HepG2 (cell line): ENCODE data around the gene STRADA. TPM values are rescaled to one million over a fixed set of nuclear protein-coding genes. Genes with fewer than 3 reads are reported as not detected.
A peak's percentile ranks its signal among the peaks of the same experiment; 100 is the strongest.

Experiments used
- ATF5 ChIP-seq: sonication (generic); formaldehyde crosslinking; IDR thresholded peaks from 2 replicates; pipeline ENCODE4 v1.4.0; 2020; ENCODE audit warnings: mild to moderate bottlenecking, low read depth, missing genetic modification reagents
- FOXO4 ChIP-seq: sonication (generic); formaldehyde crosslinking; conservative IDR thresholded peaks from 2 replicates; pipeline ENCODE4 v1.8.1; 2023; ENCODE audit warnings: missing genetic modification reagents
- GTF3A ChIP-seq: sonication (generic); formaldehyde crosslinking; conservative IDR thresholded peaks from 2 replicates; pipeline ENCODE4 v1.4.0; 2020; ENCODE audit warnings: mild to moderate bottlenecking, missing genetic modification reagents
- IKZF4 ChIP-seq: sonication (generic); formaldehyde crosslinking; IDR thresholded peaks from 2 replicates; pipeline ENCODE4 v1.5.1; 2020; ENCODE audit warnings: borderline replicate concordance, mild to moderate bottlenecking, low read depth, missing genetic modification reagents; ENCODE audit errors: not compliant biosample characterization
- MEIS2 ChIP-seq: sonication (generic); formaldehyde crosslinking; IDR thresholded peaks from 2 replicates; pipeline ENCODE4 v1.9.0; 2021; ENCODE audit warnings: mild to moderate bottlenecking, missing genetic modification reagents
- NFE2L1 ChIP-seq: sonication (generic); formaldehyde crosslinking; IDR thresholded peaks from 2 replicates; pipeline ENCODE4 v1.4.0; 2020; ENCODE audit warnings: missing genetic modification reagents, mild to moderate bottlenecking, borderline replicate concordance
- POLR2G ChIP-seq: fragments of 200-400 bp; formaldehyde crosslinking; IDR thresholded peaks from 2 replicates; pipeline ENCODE4 v1.6.1; 2018; ENCODE audit warnings: mild to moderate bottlenecking, low read depth, low read length, moderate library complexity
- TFDP2 ChIP-seq: sonication (generic); formaldehyde crosslinking; IDR thresholded peaks from 2 replicates; pipeline ENCODE4 v1.4.0; 2020; ENCODE audit warnings: missing genetic modification reagents
- ZMYM4 ChIP-seq: sonication (generic); formaldehyde crosslinking; IDR thresholded peaks from 2 replicates; pipeline ENCODE4 v1.8.1; 2023; ENCODE audit warnings: mild to moderate bottlenecking, missing genetic modification reagents
- ZNF512 ChIP-seq: sonication (generic); formaldehyde crosslinking; IDR thresholded peaks from 2 replicates; pipeline ENCODE4 v1.4.0; 2020; ENCODE audit warnings: mild to moderate bottlenecking, missing genetic modification reagents
- ZNF598 ChIP-seq: sonication (generic); formaldehyde crosslinking; IDR thresholded peaks from 2 replicates; pipeline ENCODE4 v1.5.1; 2020; ENCODE audit warnings: mild to moderate bottlenecking, missing genetic modification reagents, borderline replicate concordance
- ZNF768 ChIP-seq: sonication (generic); formaldehyde crosslinking; IDR thresholded peaks from 2 replicates; pipeline ENCODE4 v1.4.0; 2020; ENCODE audit warnings: missing genetic modification reagents
- ZNF782 ChIP-seq: sonication (generic); formaldehyde crosslinking; IDR thresholded peaks from 2 replicates; pipeline ENCODE4 v1.4.0; 2020; ENCODE audit warnings: missing genetic modification reagents, mild to moderate bottlenecking, borderline replicate concordance
- ZNF883 ChIP-seq: sonication (generic); formaldehyde crosslinking; IDR thresholded peaks from 2 replicates; pipeline ENCODE4 v1.5.1; 2020; ENCODE audit warnings: mild to moderate bottlenecking, missing genetic modification reagents; ENCODE audit errors: not compliant biosample characterization
- polyA plus RNA-seq, 8 experiments: library from polyadenylated mRNA; depleted of rRNA in 3 of 8; stranded (reverse) in 7 of 8; unstranded in 1 of 8; fragments of >200 nt; fragmentation: Illumina TruSeq in 4 of 8; extraction: Trizol in 4 of 8; gene quantifications; 2 replicates each; pipeline versions ENCODE4 v1.2.1 to v1.2.3, GENCODE V29; 2011 to 2016; ENCODE audit warnings: low read depth in 4 of 8, missing spikeins in 1 of 8, mixed read lengths in 1 of 8; ENCODE audit not compliant: insufficient read depth in 1 of 8
- total RNA-seq, 5 experiments: library from RNA; depleted of rRNA; stranded (reverse); fragments of >200 nt; fragmentation: Illumina TruSeq; extraction: Trizol; gene quantifications; 2 replicates each; pipeline ENCODE4 v1.2.3, GENCODE V29; 2016; ENCODE audit warnings: low read depth in 1 of 5
- TF ChIP-seq, protein P1 (sequence below): sonication (generic); formaldehyde crosslinking; IDR thresholded peaks from 2 replicates; pipeline ENCODE4 v1.5.0; 2020; ENCODE audit warnings: mild to moderate bottlenecking, missing genetic modification reagents
- TF ChIP-seq, protein P2 (sequence below): sonication (generic); formaldehyde crosslinking; IDR thresholded peaks from 2 replicates; pipeline ENCODE4 v1.8.0; 2022; ENCODE audit warnings: missing genetic modification reagents, low read depth, mild to moderate bottlenecking, borderline replicate concordance
- TF ChIP-seq, protein P3 (sequence below): sonication (generic); formaldehyde crosslinking; IDR thresholded peaks from 2 replicates; pipeline ENCODE4 v1.4.0; 2020; ENCODE audit warnings: missing genetic modification reagents

STRADA gene
- total and polyA plus RNA-seq, 2 of the 13 experiments (the other 11 are each of a cell fraction or from before 2014, with no cell fraction given) = 17.6 to 17.9 TPM

- TF ChIP-seq MEIS2 (CRISPR knock-in tag) (peak; percentile 16; the same call in 1 of the 2 replicates), ATF5 (CRISPR knock-in tag) (peak; percentile 17; the same call in 1 of the 2 replicates), ZNF512 (no peak), IKZF4 (CRISPR knock-in tag) (peak; percentile 64), ZMYM4 (CRISPR knock-in tag) (no peak), ZNF883 (peak; percentile 86), GTF3A (CRISPR knock-in tag) (0 out of 2 replicates have a peak, but pooled peaks have one; percentile 35), NFE2L1 (no peak), ZNF598 (CRISPR knock-in tag) (0 out of 2 replicates have a peak, but pooled peaks have one; percentile 48), ZNF782 (no peak), TFDP2 (no peak), ZNF768 (CRISPR knock-in tag) (peak; percentile 80; the same call in 1 of the 2 replicates), POLR2G (peak; percentile 25), FOXO4 (CRISPR knock-in tag) (no peak)
- TF ChIP-seq, protein P1, sequence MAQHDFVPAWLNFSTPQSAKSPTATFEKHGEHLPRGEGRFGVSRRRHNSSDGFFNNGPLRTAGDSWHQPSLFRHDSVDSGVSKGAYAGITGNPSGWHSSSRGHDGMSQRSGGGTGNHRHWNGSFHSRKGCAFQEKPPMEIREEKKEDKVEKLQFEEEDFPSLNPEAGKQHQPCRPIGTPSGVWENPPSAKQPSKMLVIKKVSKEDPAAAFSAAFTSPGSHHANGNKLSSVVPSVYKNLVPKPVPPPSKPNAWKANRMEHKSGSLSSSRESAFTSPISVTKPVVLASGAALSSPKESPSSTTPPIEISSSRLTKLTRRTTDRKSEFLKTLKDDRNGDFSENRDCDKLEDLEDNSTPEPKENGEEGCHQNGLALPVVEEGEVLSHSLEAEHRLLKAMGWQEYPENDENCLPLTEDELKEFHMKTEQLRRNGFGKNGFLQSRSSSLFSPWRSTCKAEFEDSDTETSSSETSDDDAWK (CRISPR knock-in tag) = no peak
- TF ChIP-seq, protein P2, sequence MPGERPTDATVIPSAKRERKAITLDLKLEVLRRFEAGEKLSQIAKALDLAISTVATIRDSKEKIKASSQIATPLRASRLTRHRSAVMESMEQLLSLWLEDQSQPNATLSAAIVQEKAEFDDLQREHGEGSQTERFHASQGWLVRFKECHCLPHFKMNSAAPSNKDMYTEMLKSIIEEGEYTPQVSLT (CRISPR knock-in tag) = 0 out of 2 replicates have a peak, but pooled peaks have one; percentile 14
- TF ChIP-seq, protein P3, sequence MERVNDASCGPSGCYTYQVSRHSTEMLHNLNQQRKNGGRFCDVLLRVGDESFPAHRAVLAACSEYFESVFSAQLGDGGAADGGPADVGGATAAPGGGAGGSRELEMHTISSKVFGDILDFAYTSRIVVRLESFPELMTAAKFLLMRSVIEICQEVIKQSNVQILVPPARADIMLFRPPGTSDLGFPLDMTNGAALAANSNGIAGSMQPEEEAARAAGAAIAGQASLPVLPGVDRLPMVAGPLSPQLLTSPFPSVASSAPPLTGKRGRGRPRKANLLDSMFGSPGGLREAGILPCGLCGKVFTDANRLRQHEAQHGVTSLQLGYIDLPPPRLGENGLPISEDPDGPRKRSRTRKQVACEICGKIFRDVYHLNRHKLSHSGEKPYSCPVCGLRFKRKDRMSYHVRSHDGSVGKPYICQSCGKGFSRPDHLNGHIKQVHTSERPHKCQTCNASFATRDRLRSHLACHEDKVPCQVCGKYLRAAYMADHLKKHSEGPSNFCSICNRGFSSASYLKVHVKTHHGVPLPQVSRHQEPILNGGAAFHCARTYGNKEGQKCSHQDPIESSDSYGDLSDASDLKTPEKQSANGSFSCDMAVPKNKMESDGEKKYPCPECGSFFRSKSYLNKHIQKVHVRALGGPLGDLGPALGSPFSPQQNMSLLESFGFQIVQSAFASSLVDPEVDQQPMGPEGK = peak; percentile 13; the same call in 1 of the 2 replicates
Measured at GRCh38 chr17:63774141-63774968, 32.8 kb upstream of the STRADA start, which contains the start of gene DDX42 (continued).
